Keratinocyte (primary cell): ENCODE results near the gene LRRC47. TPM values are rescaled to one million over a fixed set of nuclear protein-coding genes. Genes with fewer than 3 reads are reported as not detected.

ENCODE experiments used
- DNase-seq: peaks from one replicate; pipeline ENCODE4 v3.0.0-alpha.2; 2011; ENCODE audit warnings: low read depth, missing footprints, low spot score
- FAIRE-seq: peaks from 2 replicates; lab custom pipeline; 2011; peaks lifted over from hg19 to GRCh38; lab: Jason Lieb, UNC
- H2AFZ ChIP-seq: 2 replicates; pipeline ENCODE4 v1.6.0; 2012; ENCODE audit warnings: low read length, control low read depth, inconsistent platforms; ENCODE audit not compliant: control insufficient read depth
- H3K27ac ChIP-seq: 2 replicates; pipeline ENCODE4 v1.5.1; 2011; ENCODE audit warnings: low read length; ENCODE audit not compliant: control insufficient read depth, insufficient read depth
- H3K27me3 ChIP-seq: 3 replicates; pipeline ENCODE4 v1.6.0; 2011; ENCODE audit warnings: low read length; ENCODE audit not compliant: control insufficient read depth, insufficient read depth; ENCODE audit errors: extremely low read depth
- H3K36me3 ChIP-seq, 2 experiments: 2 replicates in 1 of 2; 3 replicates in 1 of 2; pipeline ENCODE4 v1.5.1; 2011; ENCODE audit warnings: low read length in 2 of 2, mild to moderate bottlenecking in 1 of 2; ENCODE audit not compliant: control insufficient read depth in 2 of 2, insufficient read depth in 2 of 2; ENCODE audit errors: extremely low read depth in 1 of 2
- H3K4me1 ChIP-seq: 3 replicates; pipeline ENCODE4 v1.5.1; 2011; ENCODE audit warnings: low read length; ENCODE audit not compliant: control insufficient read depth, insufficient read depth; ENCODE audit errors: extremely low read depth
- H3K4me2 ChIP-seq: 3 replicates; pipeline ENCODE4 v1.6.0; 2011; ENCODE audit warnings: low read depth, low read length; ENCODE audit not compliant: control insufficient read depth, insufficient read depth; ENCODE audit errors: extremely low read depth
- H3K4me3 ChIP-seq, 3 experiments: fragments of 200-600 bp in 1 of 3; sonication (generic) in 1 of 3; 2 replicates in 2 of 3; 3 replicates in 1 of 3; pipeline ENCODE4 v1.5.1; 2011 to 2016; ENCODE audit warnings: low read length in 3 of 3, mild to moderate bottlenecking in 3 of 3, control low read depth in 2 of 3, inconsistent platforms in 1 of 3, low read depth in 1 of 3, mixed read lengths in 1 of 3, mixed run types in 1 of 3, moderate library complexity in 1 of 3; ENCODE audit not compliant: control insufficient read depth in 2 of 3, insufficient read depth in 2 of 3; ENCODE audit errors: extremely low read depth in 1 of 3
- H3K79me2 ChIP-seq: 2 replicates; pipeline ENCODE4 v1.6.0; 2012; ENCODE audit warnings: low read length; ENCODE audit not compliant: control insufficient read depth, insufficient read depth
- H3K9ac ChIP-seq: 3 replicates; pipeline ENCODE4 v1.6.0; 2011; ENCODE audit warnings: low read length; ENCODE audit not compliant: control insufficient read depth, insufficient read depth; ENCODE audit errors: extremely low read depth
- H3K9me1 ChIP-seq: 3 replicates; pipeline ENCODE4 v1.6.0; 2011; ENCODE audit warnings: low read length; ENCODE audit not compliant: control insufficient read depth, insufficient read depth; ENCODE audit errors: extremely low read depth
- H3K9me3 ChIP-seq: 2 replicates; pipeline ENCODE4 v1.5.1; 2012; ENCODE audit warnings: low read depth, low read length; ENCODE audit not compliant: control insufficient read depth
- H4K20me1 ChIP-seq: 3 replicates; pipeline ENCODE4 v1.6.0; 2011; ENCODE audit warnings: low read length; ENCODE audit not compliant: control insufficient read depth, insufficient read depth; ENCODE audit errors: extremely low read depth
- CTCF ChIP-seq, 3 experiments: IDR thresholded peaks in 1 of 3; conservative IDR thresholded peaks in 1 of 3; optimal IDR thresholded peaks in 1 of 3; 2 replicates in 2 of 3; 3 replicates in 1 of 3; pipeline versions ENCODE3 to v1.5.1; 2011; ENCODE audit warnings: low read length in 3 of 3, mild to moderate bottlenecking in 3 of 3, moderate library complexity in 2 of 3, control low read depth in 1 of 3, inconsistent platforms in 1 of 3; ENCODE audit not compliant: insufficient read depth in 2 of 3; ENCODE audit errors: extremely low read depth in 1 of 3
- EZH2 ChIP-seq: IDR thresholded peaks from one replicate; pipeline ENCODE4 v1.6.1; 2012; ENCODE audit warnings: inconsistent platforms, mild to moderate bottlenecking, low read length, moderate library complexity
- dilution Hi-C: fragments of 300-500 bp; cut with MboI; formaldehyde crosslinking; loops from one replicate; pipeline ENCODE4 v1.7.0; 2020; ENCODE audit warnings: low sequenced_read_pairs; ENCODE audit not compliant: extremely low pct_ligation_motif_present
- polyA plus RNA-seq, 5 experiments: library from polyadenylated mRNA; depleted of rRNA in 3 of 5; stranded (reverse) in 3 of 5; stranded (forward) in 1 of 5; unstranded in 1 of 5; fragments of >200 nt; gene quantifications; 1 replicate in 1 of 5; 2 replicates in 3 of 5; 3 replicates in 1 of 5; pipeline versions ENCODE4 v1.2.1 to v1.2.3, GENCODE V29; 2011 to 2012; ENCODE audit warnings: missing spikeins in 2 of 5, low read depth in 1 of 5, low replicate concordance in 1 of 5

LRRC47 gene
- polyA plus RNA-seq, 1 donor (not counting 4 experiments of a cell fraction or from before 2014, with no cell fraction given) = 40.1 TPM

- Histone ChIP-seq H3K9me3 (no peaks in the 10 kb centered on the region), H3K9ac (no peak overlapping the region), H3K27ac (no peak overlapping the region), H2AFZ (no peak overlapping the region), H3K36me3 (no peaks in the 10 kb centered on the region), H3K9me1 (no peaks in the 10 kb centered on the region), H3K4me2 (no peak overlapping the region), H4K20me1 (no peaks in the 10 kb centered on the region), H3K4me3 (no peak overlapping the region), H3K27me3 (no peaks in the 10 kb centered on the region), H3K79me2 (peaks cover 11% of the 10 kb centered on the region), H3K4me1 (peaks cover 13% of the 10 kb centered on the region)
- TF ChIP-seq EZH2 (no peak), CTCF (optimal IDR thresholded peaks at IDR 0.05 in 1 of 3, IDR thresholded peaks at IDR 0.05 in 1 of 3, conservative IDR thresholded peaks at IDR 0.05 in 1 of 3; ENCODE audit: extremely low read depth in 1 of 3, insufficient read depth in 2 of 3, low read length in 3 of 3) (no peak)
- no peak for FAIRE-seq
- no peak for DNase-seq
- dilution Hi-C loops = no loop called here
Observed at GRCh38 chr1:3799976-3800685, 3.8 kb upstream of the LRRC47 start.

- Histone ChIP-seq H3K4me3 (peak overlapping the region; percentile 66 to 83 (median 76)), H3K9me1 (no peaks in the 10 kb centered on the region), H3K36me3 (peaks cover 4% of the 10 kb centered on the region in 2 experiments), H4K20me1 (peaks cover 6% of the 10 kb centered on the region), H3K9me3 (no peaks in the 10 kb centered on the region), H3K4me2 (peak overlapping the region; percentile 98), H2AFZ (no peak overlapping the region), H3K4me1 (peaks cover 36% of the 10 kb centered on the region), H3K27ac (peak overlapping the region; percentile 49), H3K79me2 (peaks cover 49% of the 10 kb centered on the region), H3K27me3 (no peaks in the 10 kb centered on the region), H3K9ac (peak overlapping the region; percentile 72)
- TF ChIP-seq EZH2 (no peak), CTCF (optimal IDR thresholded peaks at IDR 0.05 in 1 of 3, IDR thresholded peaks at IDR 0.05 in 1 of 3, conservative IDR thresholded peaks at IDR 0.05 in 1 of 3; ENCODE audit: extremely low read depth in 1 of 3, insufficient read depth in 2 of 3, low read length in 3 of 3) (no peak)
- dilution Hi-C loops = no loop called here
- FAIRE-seq (no peak), DNase-seq (no peak)
Observed at GRCh38 chr1:3795453-3796214, 664 bp downstream of the LRRC47 start.
